Astrocyte of the spinal cord (primary cell): ENCODE measurements around the gene SUB1.
"Not testable (repeated sequence)": the region's sequence is repeated elsewhere in the genome, so short reads cannot be mapped to it uniquely, and the experiment has no call there.

ENCODE experiments used
- DNase-seq: peaks from one replicate; pipeline ENCODE4 v3.0.0; 2011; ENCODE audit warnings: low read depth, low spot score
- H3K4me3 ChIP-seq: 2 replicates; pipeline ENCODE4 v1.5.1; 2011; ENCODE audit warnings: low read depth, mild to moderate bottlenecking, low read length, moderate library complexity
- in situ Hi-C: cut with HindIII; loops from 2 replicates; pipeline ENCODE4 v1.10.0; 2017; ENCODE audit warnings: low sequenced_read_pairs
- TF ChIP-seq, protein P1 (sequence below): IDR thresholded peaks from 2 replicates; pipeline ENCODE4 v1.5.1; 2012; ENCODE audit warnings: low read depth, mild to moderate bottlenecking, low read length, inconsistent platforms

Gene SUB1

DNA sequence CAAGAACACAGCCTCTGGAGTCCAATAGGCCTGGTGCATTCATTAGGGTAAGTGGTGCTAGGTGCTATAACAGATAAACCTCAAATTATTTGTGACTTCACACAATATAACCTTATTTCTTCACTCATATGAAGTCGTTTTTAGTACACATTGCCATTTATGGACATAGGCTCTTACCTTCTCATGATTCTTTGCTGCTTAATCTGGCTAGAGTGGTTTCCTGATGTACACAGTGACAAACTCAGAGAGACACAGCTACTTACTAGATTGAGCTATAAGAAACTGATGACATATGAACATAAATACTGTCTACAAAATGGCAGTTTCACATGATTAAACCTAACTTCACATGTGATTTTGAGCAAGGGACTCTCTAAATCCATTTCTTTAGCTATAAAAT, 14.2 kb upstream of the SUB1 start:
- TF ChIP-seq, protein P1, sequence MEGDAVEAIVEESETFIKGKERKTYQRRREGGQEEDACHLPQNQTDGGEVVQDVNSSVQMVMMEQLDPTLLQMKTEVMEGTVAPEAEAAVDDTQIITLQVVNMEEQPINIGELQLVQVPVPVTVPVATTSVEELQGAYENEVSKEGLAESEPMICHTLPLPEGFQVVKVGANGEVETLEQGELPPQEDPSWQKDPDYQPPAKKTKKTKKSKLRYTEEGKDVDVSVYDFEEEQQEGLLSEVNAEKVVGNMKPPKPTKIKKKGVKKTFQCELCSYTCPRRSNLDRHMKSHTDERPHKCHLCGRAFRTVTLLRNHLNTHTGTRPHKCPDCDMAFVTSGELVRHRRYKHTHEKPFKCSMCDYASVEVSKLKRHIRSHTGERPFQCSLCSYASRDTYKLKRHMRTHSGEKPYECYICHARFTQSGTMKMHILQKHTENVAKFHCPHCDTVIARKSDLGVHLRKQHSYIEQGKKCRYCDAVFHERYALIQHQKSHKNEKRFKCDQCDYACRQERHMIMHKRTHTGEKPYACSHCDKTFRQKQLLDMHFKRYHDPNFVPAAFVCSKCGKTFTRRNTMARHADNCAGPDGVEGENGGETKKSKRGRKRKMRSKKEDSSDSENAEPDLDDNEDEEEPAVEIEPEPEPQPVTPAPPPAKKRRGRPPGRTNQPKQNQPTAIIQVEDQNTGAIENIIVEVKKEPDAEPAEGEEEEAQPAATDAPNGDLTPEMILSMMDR: no peak
- in situ Hi-C loops: no loop called here
- no peak overlapping the region for H3K4me3 ChIP-seq
- DNase-seq: no peak

DNA sequence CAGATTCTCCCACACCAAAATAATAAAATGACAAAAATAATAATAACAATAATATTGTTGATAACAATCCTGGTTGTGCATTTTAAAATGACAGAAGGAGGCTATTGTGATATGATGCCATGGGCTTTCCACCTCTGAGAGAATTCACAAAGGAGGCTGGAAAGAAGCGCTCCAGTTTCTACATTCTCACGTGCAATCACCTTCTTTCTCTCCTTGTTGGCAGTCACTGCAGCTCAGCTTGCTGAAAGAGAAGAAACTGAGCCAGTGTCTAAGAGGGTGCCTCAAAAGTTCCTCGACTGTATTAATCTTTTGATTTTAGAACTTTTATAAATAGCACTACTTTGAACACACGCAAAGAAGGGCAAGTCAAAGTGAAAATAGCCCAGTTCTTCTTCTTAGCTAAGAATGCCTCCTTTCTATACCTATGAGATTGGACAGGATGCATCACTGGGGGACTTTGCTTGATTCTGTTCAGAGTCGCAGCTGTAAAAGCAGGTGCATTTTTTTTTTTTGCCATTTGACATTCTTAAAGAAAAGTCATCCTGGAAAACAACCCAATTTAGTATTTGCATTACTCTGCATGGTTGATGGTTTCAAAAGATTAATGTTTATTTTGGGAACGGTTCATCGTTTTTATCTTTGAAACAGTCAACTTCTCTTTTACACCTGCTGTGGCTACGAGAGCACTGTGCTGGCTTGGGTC, 12.4 kb upstream of the SUB1 start:
- no peak overlapping the region for H3K4me3 ChIP-seq
- in situ Hi-C loops: no loop called here
- no peak for DNase-seq
- TF ChIP-seq, protein P1: no peak

DNA sequence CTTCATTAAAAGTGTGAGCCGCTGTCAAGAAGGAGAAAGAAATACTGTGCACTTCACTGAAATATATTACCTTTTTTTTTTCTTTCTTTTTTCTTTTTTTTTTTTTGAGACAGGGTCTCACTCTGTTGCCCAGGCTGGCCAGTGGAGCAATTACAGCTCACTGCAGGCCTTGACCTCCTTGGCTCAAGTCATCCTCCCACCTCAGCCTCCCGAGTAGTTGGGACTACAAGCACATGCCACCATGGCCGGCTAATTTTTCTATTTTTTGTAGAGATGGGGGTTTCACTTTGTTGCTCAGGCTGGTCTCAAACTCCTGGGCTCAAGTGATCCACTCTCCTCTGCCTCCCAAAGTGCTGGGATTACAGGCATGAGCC, 11.9 kb upstream of the SUB1 start:
- H3K4me3 ChIP-seq, in situ Hi-C loops: not testable (repeated sequence)

DNA sequence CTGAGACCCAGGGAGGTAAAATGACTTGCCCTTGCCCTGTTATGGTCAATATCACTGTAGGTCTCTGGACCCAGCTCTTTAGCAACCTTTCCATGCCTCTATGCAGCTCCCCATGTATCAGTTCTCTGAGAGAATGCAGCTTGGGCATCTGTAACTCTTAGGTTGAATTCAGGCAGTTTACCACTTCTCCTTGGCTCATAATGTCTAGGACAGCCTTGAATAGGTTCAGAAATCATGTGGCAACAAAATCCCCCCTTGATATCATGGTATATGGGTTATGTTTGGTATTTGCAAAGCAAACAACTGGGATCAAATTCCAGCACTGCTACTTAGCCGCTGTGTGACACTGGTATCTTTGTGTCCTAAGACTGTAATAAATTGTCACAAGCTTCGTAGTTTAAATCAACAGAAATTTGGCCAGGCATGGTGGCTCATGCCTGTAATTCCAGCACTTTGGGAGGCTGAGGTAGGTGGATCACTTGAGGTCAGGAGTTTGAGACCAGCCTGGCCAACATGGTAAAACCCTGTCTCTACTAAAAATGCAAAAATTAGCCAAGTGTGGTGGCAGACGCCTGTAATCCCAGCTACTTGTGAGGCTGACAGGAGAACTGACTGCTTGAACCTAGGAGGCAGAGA, 10.7 kb upstream of the SUB1 start:
- H3K4me3 ChIP-seq: no peak overlapping the region
- no peak for DNase-seq
- TF ChIP-seq, protein P1: no peak
- in situ Hi-C loops: no loop called here

More for the DNA sequence above, 11.9 kb upstream of the SUB1 start:
- not testable (repeated sequence) for DNase-seq

DNA sequence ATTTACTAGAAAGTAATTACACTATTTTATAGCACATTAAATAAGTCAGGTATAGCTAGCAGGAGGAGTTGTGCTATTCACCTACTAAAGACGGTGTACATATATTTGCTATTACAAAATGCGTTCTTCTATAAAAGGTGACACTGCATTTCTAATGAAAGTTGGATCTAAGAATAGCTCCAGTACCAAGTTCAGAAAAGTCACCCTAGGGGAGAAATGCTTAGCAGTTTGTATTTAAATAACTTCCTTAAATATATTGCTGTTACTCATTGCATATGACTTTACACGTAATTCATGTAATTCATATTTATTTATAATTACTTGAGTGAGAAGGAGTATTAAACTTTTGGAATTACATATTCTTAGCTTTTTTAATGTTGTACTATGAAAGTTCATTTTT, 7.0 kb upstream of the SUB1 start:
- in situ Hi-C loops: no loop called here
- TF ChIP-seq, protein P1: no peak
- DNase-seq: no peak
- H3K4me3 ChIP-seq: no peak overlapping the region

DNA sequence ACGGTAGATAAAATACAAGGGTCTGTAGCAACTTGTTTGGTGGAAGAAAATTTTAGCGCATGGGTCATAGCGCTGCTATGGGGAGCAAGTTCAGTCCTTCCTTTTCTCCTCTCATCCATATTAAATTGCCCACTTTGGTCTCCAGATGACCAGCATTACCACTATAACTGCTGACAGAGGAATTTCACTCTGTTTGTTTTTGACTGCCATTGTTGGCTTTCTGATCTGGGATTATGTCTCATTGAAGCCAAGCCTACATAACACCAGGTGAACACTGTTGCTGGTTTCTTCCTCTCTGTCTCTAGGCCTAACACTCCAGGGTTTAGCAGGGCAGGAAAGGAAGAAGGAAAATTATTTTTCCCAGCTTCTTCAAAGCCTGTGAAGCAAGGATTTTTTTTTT, 6.6 kb upstream of the SUB1 start:
- TF ChIP-seq, protein P1: no peak
- in situ Hi-C loops: no loop called here
- H3K4me3 ChIP-seq: no peak overlapping the region
- DNase-seq: no peak

DNA sequence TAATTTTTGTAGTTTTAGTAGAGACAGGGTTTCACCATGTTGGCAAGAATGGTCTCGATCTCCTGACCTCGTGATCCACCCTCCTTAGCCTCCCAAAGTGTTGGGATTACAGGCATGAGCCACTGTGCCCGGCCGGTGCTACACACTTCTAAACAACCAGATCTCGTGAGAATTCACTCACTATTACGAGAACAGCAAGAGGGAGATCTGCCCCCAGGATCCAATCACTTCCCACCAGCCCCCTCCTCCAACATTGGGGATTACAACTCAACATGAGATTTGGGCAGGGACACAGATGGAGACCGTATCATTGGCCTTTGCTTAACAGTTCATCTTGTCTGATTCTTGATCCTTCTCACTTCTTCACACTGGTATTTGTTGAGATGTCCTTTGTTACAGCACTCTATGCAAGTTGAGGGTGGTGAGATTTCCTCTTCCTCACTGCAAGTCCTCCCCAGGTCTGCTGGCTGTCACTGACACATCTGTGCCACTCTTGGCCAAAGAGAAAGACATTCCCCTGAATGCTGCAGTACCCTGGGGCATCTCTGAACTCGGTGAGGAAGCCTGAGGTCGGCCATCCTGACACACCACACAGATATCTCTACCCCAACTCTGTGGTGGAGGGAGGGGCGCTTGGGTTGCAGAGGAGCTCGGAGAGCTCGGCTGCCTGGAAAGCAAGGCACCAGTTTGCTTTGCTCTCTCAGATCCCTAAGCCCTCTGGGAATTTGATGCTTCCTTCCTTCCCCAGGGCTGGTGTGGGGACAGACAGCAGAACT, 4.2 kb upstream of the SUB1 start:
- DNase-seq: no peak
- TF ChIP-seq, protein P1: no peak
- in situ Hi-C loops: no loop called here
- H3K4me3 ChIP-seq: no peak overlapping the region
